ENCODE data around the gene TMEM150C. TPM values are rescaled to one million over a fixed set of nuclear protein-coding genes. Genes with fewer than 3 reads are reported as not detected.

Gene TMEM150C
- total RNA-seq, 1 experiment from 2014 or later = 2.7 TPM

- peaks cover 6% of the 10 kb centered on the region; the same call in 1 of the 2 replicates for H3K4me1 ChIP-seq (ENCODE audit: insufficient read depth, low read length)
- H3K4me2 ChIP-seq (ENCODE audit: insufficient read depth, insufficient read length, low read length) = no peak overlapping the region
- no peak overlapping the region for H2AK5ac ChIP-seq (ENCODE audit: insufficient read length, low read length)
- no peaks in the 10 kb centered on the region for H3K9me3 ChIP-seq (ENCODE audit: control insufficient read depth, low read depth, low read length)
- H4K20me1 ChIP-seq (ENCODE audit: control insufficient read depth, insufficient read depth, insufficient read length) = no peaks in the 10 kb centered on the region
- H3T11ph ChIP-seq (ENCODE audit: low read length) = no peak overlapping the region
- H3K36me3 Mint-ChIP-seq (ENCODE audit: insufficient read depth in 1 of 3, low read depth in 3 of 3) = no peaks in the 10 kb centered on the region
- WGBS (ENCODE audit: extremely low coverage, insufficient read length, low lambda C conversion rate) = no CpG with 5 or more reads among the region's 9 CpGs
- no peak overlapping the region for H2BK20ac ChIP-seq (ENCODE audit: low read depth, low read length, poor library complexity, severe bottlenecking)
- no peaks in the 10 kb centered on the region for H3K9me3 Mint-ChIP-seq
- no peaks in the 10 kb centered on the region for H3K27me3 ChIP-seq (ENCODE audit: insufficient read depth, low read length)
- no peak overlapping the region for H2BK12ac ChIP-seq (ENCODE audit: insufficient read length, low read depth, low read length)
- no peak overlapping the region for H2BK5ac ChIP-seq (ENCODE audit: insufficient read length, low read length)
- no peak overlapping the region for H3K4ac ChIP-seq (ENCODE audit: low read depth, low read length)
- H3K4me3 Mint-ChIP-seq = no peak overlapping the region
- H4K91ac ChIP-seq (ENCODE audit: insufficient read length, low read depth, low read length) = no peak overlapping the region
- no peak overlapping the region for H3K27ac ChIP-seq (ENCODE audit: insufficient read length, low read depth, low read length)
- no peak overlapping the region for H3K9ac ChIP-seq (ENCODE audit: extremely low read depth, insufficient read length, low read length)
- H3K23ac ChIP-seq (ENCODE audit: insufficient read length, low read depth, low read length) = no peak overlapping the region
- peak; percentile 62 for DNase-seq
- H2BK120ac ChIP-seq (ENCODE audit: low read depth, low read length, poor library complexity, severe bottlenecking) = no peak overlapping the region
- H3K18ac ChIP-seq (ENCODE audit: insufficient read length, low read depth, low read length) = no peak overlapping the region
- H3K79me1 ChIP-seq (ENCODE audit: insufficient read depth, low read depth, low read length, poor library complexity, severe bottlenecking) = no peaks in the 10 kb centered on the region
- H3K27me3 Mint-ChIP-seq (ENCODE audit: low read depth) = no peaks in the 10 kb centered on the region
- H4K5ac ChIP-seq (ENCODE audit: insufficient read length, low read depth, low read length) = no peak overlapping the region
- H3K4me1 Mint-ChIP-seq = peaks cover 21 to 25% of the 10 kb centered on the region in 2 experiments
- no peak overlapping the region for H3K14ac ChIP-seq (ENCODE audit: insufficient read depth, low read length)
- H4K8ac ChIP-seq (replicated peaks; ENCODE audit: insufficient read length, low read depth, low read length) = no peak overlapping the region
- H3K27ac Mint-ChIP-seq = peak overlapping the region in 2 of 3 experiments; percentile 23 to 57; a peak in 3 of 7 replicates
- H3K23me2 ChIP-seq (ENCODE audit: insufficient read length, low read depth, low read length, poor library complexity, severe bottlenecking) = no peaks in the 10 kb centered on the region
- no peaks in the 10 kb centered on the region for H3K79me2 ChIP-seq (ENCODE audit: insufficient read depth, low read length)
- no peak overlapping the region for H2BK15ac ChIP-seq (ENCODE audit: low read depth, low read length)
- H3K56ac ChIP-seq (ENCODE audit: insufficient read length, low read depth, low read length) = no peak overlapping the region
- H2AFZ ChIP-seq (ENCODE audit: low read length) = no peak overlapping the region
- no peak for TF ChIP-seq CTCF (conservative IDR thresholded peaks at IDR 0.05)
Measured at GRCh38 chr4:82523179-82523578, 38.6 kb downstream of the TMEM150C start.
